AG10803 (cell line): Measurements from ENCODE around the gene NOXA1.

Experiments
- DNase-seq: peaks from one replicate; pipeline ENCODE4 v3.0.0; 2010; ENCODE audit warnings: low read depth
- H3K4me3 ChIP-seq: 2 replicates; pipeline ENCODE4 v1.5.1; 2011; ENCODE audit warnings: mild to moderate bottlenecking, low read length, control low read depth
- CTCF ChIP-seq: conservative IDR thresholded peaks from 2 replicates; pipeline ENCODE4 v1.5.1; 2011; ENCODE audit warnings: mild to moderate bottlenecking, low read length, control low read depth, inconsistent platforms

The NOXA1 gene

GRCh38 chr9:137461316-137461662 is 38.1 kb downstream of the NOXA1 start:
- H3K4me3 ChIP-seq: no peak overlapping the region
- no peak for DNase-seq
- no peak for TF ChIP-seq CTCF

GRCh38 chr9:137461663-137462395 is 38.6 kb downstream of the NOXA1 start:
- no peak overlapping the region for H3K4me3 ChIP-seq
- no peak for TF ChIP-seq CTCF
- peak; percentile 22 for DNase-seq

GRCh38 chr9:137462396-137462985 is 39.3 kb downstream of the NOXA1 start:
- H3K4me3 ChIP-seq: no peak overlapping the region
- no peak for DNase-seq

GRCh38 chr9:137462986-137463930 is 40.1 kb downstream of the NOXA1 start:
- no peak overlapping the region for H3K4me3 ChIP-seq
- no peak for DNase-seq
- TF ChIP-seq CTCF: no peak

More at GRCh38 chr9:137462396-137462985, 39.3 kb downstream of the NOXA1 start:
- no peak for TF ChIP-seq CTCF

- TF ChIP-seq CTCF: no peak
- no peak for DNase-seq
- no peak overlapping the region for H3K4me3 ChIP-seq
Measured at GRCh38 chr9:137463931-137464290, 40.7 kb downstream of the NOXA1 start.

GRCh38 chr9:137464291-137464999 is 41.3 kb downstream of the NOXA1 start:
- no peak overlapping the region for H3K4me3 ChIP-seq
- DNase-seq: no peak
- TF ChIP-seq CTCF: no peak
